ENCODE data around the gene KIAA0753. TPM values are rescaled to one million over a fixed set of nuclear protein-coding genes. Genes with fewer than 3 reads are reported as not detected.

The KIAA0753 gene
- total RNA-seq, 4 donors from 2014 or later, result 10.6 to 17.5 (median 11.1) TPM

DNA sequence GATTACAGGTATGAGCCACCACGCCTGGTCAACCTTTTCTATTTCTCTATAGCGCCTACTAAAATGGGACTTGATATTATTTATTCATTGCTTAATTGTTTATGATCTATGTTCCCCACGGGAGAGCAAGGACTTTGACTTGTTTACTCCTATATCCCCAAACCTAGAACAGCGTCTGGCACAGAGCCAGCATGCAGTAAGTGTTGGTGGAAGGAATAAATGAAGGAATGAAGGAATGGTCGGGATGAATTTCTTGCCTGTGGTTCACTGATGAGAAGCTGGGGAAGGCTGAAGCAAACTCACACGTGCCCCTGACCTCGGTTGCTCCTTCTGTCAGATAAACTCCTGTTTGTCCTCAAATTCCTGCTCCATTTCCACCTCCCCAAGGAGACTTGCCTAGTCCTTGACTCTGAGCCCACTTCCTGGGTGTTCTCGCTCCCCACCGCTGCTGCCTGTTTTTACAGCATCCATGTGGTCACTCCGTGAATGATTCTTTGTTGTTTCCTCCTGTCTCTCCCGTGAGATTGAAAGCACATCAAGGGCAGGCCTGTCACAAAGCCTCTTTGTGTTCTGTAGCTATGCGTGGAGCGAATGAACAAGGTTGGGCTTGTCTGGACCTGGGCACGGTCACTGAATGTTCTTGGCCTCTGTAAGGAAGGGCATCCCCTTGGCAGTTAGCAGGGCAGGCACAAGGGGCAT is 28.4 kb upstream of the KIAA0753 start:
- TF ChIP-seq, protein P1, sequence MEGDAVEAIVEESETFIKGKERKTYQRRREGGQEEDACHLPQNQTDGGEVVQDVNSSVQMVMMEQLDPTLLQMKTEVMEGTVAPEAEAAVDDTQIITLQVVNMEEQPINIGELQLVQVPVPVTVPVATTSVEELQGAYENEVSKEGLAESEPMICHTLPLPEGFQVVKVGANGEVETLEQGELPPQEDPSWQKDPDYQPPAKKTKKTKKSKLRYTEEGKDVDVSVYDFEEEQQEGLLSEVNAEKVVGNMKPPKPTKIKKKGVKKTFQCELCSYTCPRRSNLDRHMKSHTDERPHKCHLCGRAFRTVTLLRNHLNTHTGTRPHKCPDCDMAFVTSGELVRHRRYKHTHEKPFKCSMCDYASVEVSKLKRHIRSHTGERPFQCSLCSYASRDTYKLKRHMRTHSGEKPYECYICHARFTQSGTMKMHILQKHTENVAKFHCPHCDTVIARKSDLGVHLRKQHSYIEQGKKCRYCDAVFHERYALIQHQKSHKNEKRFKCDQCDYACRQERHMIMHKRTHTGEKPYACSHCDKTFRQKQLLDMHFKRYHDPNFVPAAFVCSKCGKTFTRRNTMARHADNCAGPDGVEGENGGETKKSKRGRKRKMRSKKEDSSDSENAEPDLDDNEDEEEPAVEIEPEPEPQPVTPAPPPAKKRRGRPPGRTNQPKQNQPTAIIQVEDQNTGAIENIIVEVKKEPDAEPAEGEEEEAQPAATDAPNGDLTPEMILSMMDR (IDR thresholded peaks at IDR 0.05; ENCODE audit: low read depth), result no peak

DNA sequence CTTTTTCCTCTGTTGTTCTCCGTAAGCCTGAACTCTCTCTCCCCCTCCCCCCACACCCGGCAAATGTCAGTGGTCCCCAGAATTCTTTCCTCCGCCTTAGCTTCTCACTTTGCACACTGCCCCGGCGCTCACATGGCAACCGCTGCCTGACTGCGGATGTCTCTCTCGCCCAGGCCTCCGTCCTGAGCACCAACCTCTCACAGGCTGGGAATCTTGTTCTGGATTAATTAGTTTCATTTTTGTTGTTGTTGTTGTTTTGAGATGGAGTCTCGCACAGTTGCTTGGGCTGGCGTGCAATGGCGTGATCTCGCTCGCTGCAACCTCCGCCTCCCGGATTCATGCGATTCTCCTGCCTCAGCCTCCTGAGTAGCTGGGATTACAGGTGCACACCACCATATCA is 27.7 kb upstream of the KIAA0753 start:
- TF ChIP-seq, protein P1 (IDR thresholded peaks at IDR 0.05; ENCODE audit: low read depth), result no peak

- TF ChIP-seq, protein P1 (IDR thresholded peaks at IDR 0.05; ENCODE audit: low read depth), result no peak
These were observed 27.0 kb upstream of the KIAA0753 start for GRCh38 chr17:6667516-6667915.

DNA sequence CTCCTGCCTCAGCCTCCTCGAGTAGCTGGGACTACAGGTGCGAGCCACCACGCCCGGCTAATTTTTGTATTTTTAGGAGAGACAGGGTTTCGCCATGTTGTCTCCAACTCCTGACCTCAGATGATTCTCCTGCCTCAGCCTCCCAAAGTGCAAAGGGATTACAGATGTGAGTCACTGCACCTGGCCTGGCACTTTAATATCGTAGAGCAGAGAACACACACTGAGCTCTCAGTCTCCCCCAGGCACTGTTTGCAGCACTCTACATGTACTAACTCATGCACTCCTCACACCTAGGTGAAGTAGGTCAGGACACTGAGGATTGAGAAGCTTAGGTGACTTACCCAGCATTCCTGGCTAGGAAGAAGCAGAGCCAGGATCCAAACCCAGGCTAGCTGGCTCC is 26.0 kb upstream of the KIAA0753 start:
- TF ChIP-seq, protein P1 (IDR thresholded peaks at IDR 0.05; ENCODE audit: low read depth), result no peak

GRCh38 chr17:6666077-6666521 is 25.6 kb upstream of the KIAA0753 start:
- TF ChIP-seq, protein P1 (IDR thresholded peaks at IDR 0.05; ENCODE audit: low read depth), result no peak

DNA sequence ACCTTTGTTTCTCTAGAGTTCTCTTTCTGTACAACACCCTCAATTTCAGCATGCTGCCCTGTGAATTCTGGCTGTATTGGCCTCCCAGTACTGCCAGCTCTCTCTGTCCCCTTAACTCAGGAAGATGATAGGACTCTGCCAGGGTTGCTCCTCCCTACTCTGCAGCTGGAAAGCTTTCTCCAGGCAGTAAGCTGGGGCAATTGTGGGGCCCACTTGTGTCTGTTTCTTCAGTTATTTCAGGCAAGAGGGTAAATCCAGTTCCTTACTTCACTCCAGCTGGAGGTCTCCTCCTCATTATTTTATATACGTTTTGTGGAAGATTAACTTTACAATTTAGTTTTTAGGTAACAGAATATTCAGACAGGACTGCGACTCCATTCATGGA is 20.9 kb upstream of the KIAA0753 start:
- TF ChIP-seq, protein P1 (IDR thresholded peaks at IDR 0.05; ENCODE audit: low read depth), result no peak

- TF ChIP-seq, protein P1 (IDR thresholded peaks at IDR 0.05; ENCODE audit: low read depth), result no peak
These were observed 20.4 kb upstream of the KIAA0753 start for GRCh38 chr17:6660805-6661463.

Data from subcutaneous adipose tissue (tissue), 4 donors.